Measurements from ENCODE around the gene ALDH1A2. TPM values are rescaled to one million over a fixed set of nuclear protein-coding genes. Genes with fewer than 3 reads are reported as not detected.
"Not testable (repeated sequence)": the region's sequence is repeated elsewhere in the genome, so short reads cannot be mapped to it uniquely, and the experiment has no call there.

The ALDH1A2 gene
- total RNA-seq, 1 experiment from 2014 or later, result 0.98 TPM

DNA sequence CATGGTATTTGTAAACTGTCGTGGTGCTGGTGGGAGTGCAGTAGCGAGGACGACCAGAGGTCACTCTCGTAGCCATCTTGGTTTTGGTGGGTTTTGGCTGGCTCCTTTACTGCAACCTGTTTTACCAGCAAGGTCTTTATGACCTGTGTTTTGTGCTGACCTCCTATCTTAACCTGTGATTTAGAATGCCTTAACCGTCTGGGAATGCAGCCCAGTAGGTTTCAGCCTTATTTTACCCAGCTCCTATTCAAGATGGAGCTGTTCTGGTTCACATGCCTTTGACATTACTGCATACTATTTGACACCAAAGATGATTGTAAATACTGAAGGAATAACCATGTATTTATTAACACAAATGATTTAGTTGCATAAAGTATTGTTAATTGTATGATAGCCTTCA, 15.4 kb upstream of the ALDH1A2 start:
- H3K27ac ChIP-seq (ENCODE audit: low read length); H3K36me3 ChIP-seq (ENCODE audit: control insufficient read depth, insufficient read depth, low read length); DNase-seq (ENCODE audit: low read depth, low spot score); ATAC-seq; intact Hi-C loops (cut with micrococcal nuclease; ENCODE audit: unreplicated experiment); in situ Hi-C loops (cut with HindIII; ENCODE audit: low pct_unique_long_range_greater_than_20kb, low sequenced_read_pairs); H3K9me3 ChIP-seq (ENCODE audit: control insufficient read depth, insufficient read depth, low read depth, low read length); H3K4me1 ChIP-seq (ENCODE audit: control insufficient read depth, insufficient read depth, low read length); CTCF ChIA-PET; POLR2A ChIA-PET; H3K27me3 ChIP-seq (ENCODE audit: control insufficient read depth, insufficient read depth, low read length); H3K4me3 ChIP-seq (ENCODE audit: low read depth in 2 of 2, low read length in 2 of 2); BruUV-seq (replicated peaks): not testable (repeated sequence)

DNA sequence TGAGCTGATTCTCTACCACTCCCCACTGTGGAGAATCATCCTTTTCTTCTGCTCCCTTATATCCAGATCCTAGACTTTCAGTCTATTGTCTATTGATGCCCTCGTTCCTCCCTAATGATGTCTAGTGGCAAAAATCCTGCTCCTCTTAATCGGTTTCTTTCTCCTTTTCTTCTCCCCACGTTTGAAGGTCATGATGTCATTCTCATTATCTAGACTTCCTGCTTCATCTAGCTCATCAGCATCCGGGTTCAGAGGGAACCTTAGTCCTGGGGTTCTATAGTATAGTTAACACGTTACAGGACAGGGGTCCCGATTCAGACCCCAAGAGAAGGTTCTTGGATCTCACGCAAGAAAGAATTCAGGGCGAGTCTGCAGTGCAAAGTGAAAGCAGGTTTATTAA, 14.9 kb upstream of the ALDH1A2 start:
- DNase-seq (ENCODE audit: low read depth, low spot score) (no peak), ATAC-seq (no peak)
- in situ Hi-C loops (cut with HindIII; ENCODE audit: low pct_unique_long_range_greater_than_20kb, low sequenced_read_pairs), result no loop called here
- no peaks in the 10 kb centered on the region for H3K36me3 ChIP-seq (ENCODE audit: control insufficient read depth, insufficient read depth, low read length)
- H3K9me3 ChIP-seq (ENCODE audit: control insufficient read depth, insufficient read depth, low read depth, low read length), result no peaks in the 10 kb centered on the region
- intact Hi-C loops (cut with micrococcal nuclease; ENCODE audit: unreplicated experiment), result no loop called here
- H3K4me3 ChIP-seq (ENCODE audit: low read depth in 2 of 2, low read length in 2 of 2), result peak overlapping the region in 1 of 2 experiments; percentile 16; a peak in 1 of 4 replicates
- peaks cover 2% of the 10 kb centered on the region; the same call in 1 of the 2 replicates for H3K27me3 ChIP-seq (ENCODE audit: control insufficient read depth, insufficient read depth, low read length)
- CTCF ChIA-PET, result no interaction called here
- POLR2A ChIA-PET, result no interaction called here
- no peak overlapping the region for H3K27ac ChIP-seq (ENCODE audit: low read length)
- BruUV-seq (replicated peaks), result no TSS peak
- H3K4me1 ChIP-seq (ENCODE audit: control insufficient read depth, insufficient read depth, low read length), result no peaks in the 10 kb centered on the region; the same call in 1 of the 2 replicates
- TF ChIP-seq TCF7L2 (IDR thresholded peaks at IDR 0.05; ENCODE audit: low read depth, low read length), result no peak
- TF ChIP-seq SIN3A (IDR thresholded peaks at IDR 0.05; ENCODE audit: borderline replicate concordance, insufficient read depth, low read depth, low read length), result no peak
- TF ChIP-seq, protein P1, sequence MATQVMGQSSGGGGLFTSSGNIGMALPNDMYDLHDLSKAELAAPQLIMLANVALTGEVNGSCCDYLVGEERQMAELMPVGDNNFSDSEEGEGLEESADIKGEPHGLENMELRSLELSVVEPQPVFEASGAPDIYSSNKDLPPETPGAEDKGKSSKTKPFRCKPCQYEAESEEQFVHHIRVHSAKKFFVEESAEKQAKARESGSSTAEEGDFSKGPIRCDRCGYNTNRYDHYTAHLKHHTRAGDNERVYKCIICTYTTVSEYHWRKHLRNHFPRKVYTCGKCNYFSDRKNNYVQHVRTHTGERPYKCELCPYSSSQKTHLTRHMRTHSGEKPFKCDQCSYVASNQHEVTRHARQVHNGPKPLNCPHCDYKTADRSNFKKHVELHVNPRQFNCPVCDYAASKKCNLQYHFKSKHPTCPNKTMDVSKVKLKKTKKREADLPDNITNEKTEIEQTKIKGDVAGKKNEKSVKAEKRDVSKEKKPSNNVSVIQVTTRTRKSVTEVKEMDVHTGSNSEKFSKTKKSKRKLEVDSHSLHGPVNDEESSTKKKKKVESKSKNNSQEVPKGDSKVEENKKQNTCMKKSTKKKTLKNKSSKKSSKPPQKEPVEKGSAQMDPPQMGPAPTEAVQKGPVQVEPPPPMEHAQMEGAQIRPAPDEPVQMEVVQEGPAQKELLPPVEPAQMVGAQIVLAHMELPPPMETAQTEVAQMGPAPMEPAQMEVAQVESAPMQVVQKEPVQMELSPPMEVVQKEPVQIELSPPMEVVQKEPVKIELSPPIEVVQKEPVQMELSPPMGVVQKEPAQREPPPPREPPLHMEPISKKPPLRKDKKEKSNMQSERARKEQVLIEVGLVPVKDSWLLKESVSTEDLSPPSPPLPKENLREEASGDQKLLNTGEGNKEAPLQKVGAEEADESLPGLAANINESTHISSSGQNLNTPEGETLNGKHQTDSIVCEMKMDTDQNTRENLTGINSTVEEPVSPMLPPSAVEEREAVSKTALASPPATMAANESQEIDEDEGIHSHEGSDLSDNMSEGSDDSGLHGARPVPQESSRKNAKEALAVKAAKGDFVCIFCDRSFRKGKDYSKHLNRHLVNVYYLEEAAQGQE (IDR thresholded peaks at IDR 0.05; ENCODE audit: insufficient read depth in 1 of 2, low read depth in 2 of 2, low read length in 1 of 2), result no peak
- TF ChIP-seq, protein P2, sequence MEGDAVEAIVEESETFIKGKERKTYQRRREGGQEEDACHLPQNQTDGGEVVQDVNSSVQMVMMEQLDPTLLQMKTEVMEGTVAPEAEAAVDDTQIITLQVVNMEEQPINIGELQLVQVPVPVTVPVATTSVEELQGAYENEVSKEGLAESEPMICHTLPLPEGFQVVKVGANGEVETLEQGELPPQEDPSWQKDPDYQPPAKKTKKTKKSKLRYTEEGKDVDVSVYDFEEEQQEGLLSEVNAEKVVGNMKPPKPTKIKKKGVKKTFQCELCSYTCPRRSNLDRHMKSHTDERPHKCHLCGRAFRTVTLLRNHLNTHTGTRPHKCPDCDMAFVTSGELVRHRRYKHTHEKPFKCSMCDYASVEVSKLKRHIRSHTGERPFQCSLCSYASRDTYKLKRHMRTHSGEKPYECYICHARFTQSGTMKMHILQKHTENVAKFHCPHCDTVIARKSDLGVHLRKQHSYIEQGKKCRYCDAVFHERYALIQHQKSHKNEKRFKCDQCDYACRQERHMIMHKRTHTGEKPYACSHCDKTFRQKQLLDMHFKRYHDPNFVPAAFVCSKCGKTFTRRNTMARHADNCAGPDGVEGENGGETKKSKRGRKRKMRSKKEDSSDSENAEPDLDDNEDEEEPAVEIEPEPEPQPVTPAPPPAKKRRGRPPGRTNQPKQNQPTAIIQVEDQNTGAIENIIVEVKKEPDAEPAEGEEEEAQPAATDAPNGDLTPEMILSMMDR (IDR thresholded peaks at IDR 0.05), result no peak
- TF ChIP-seq POLR2AphosphoS5 (IDR thresholded peaks at IDR 0.05; ENCODE audit: low read depth, low read length), result no peak

DNA sequence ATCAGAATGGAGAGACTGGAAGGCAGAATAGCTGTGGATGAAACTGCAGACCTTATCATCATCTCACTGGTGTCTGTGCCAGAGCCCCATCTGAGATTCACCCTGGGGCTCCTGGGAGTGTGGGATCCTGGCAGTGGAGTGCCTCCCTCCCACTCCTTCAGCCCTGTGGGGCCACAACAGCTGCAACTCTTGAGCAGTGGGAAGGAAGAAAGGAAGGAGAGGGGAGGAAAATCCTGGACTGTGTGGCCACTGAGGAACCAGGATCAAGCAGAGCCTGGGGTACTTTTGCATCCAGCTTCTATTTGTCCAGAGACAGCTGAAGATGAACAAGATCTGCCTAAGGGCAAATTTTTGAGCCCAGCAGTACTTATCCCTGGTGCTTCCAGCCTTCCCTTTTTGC, 13.1 kb upstream of the ALDH1A2 start:
- Histone ChIP-seq H3K36me3 (ENCODE audit: control insufficient read depth, insufficient read depth, low read length) (no peaks in the 10 kb centered on the region), H3K4me1 (ENCODE audit: control insufficient read depth, insufficient read depth, low read length) (no peaks in the 10 kb centered on the region; the same call in 1 of the 2 replicates), H3K27ac (ENCODE audit: low read length) (no peak overlapping the region), H3K9me3 (ENCODE audit: control insufficient read depth, insufficient read depth, low read depth, low read length) (no peaks in the 10 kb centered on the region), H3K27me3 (ENCODE audit: control insufficient read depth, insufficient read depth, low read length) (peaks cover 6% of the 10 kb centered on the region), H3K4me3 (ENCODE audit: low read depth in 2 of 2, low read length in 2 of 2) (no peak overlapping the region)
- no peak for DNase-seq (ENCODE audit: low read depth, low spot score)
- ATAC-seq, result no peak
- no TSS peak for BruUV-seq (replicated peaks)
- CTCF ChIA-PET, result no interaction called here
- intact Hi-C loops (cut with micrococcal nuclease; ENCODE audit: unreplicated experiment), result loop anchor here (5.0 kb wide), 1 partner anchor 104 kb away; no protein-coding TSS in a partner anchor
- in situ Hi-C loops (cut with HindIII; ENCODE audit: low pct_unique_long_range_greater_than_20kb, low sequenced_read_pairs), result no loop called here
- POLR2A ChIA-PET, result no interaction called here
- TF ChIP-seq, protein P1 (IDR thresholded peaks at IDR 0.05; ENCODE audit: insufficient read depth in 1 of 2, low read depth in 2 of 2, low read length in 1 of 2), result no peak
- TF ChIP-seq SIN3A (IDR thresholded peaks at IDR 0.05; ENCODE audit: borderline replicate concordance, insufficient read depth, low read depth, low read length), result no peak
- no peak for TF ChIP-seq TCF7L2 (IDR thresholded peaks at IDR 0.05; ENCODE audit: low read depth, low read length)
- TF ChIP-seq, protein P2 (IDR thresholded peaks at IDR 0.05), result no peak
- TF ChIP-seq POLR2AphosphoS5 (IDR thresholded peaks at IDR 0.05; ENCODE audit: low read depth, low read length), result no peak

All from Panc1 (cell line).